OCI-LY7 (cell line): ENCODE results near the gene STON2. TPM values are rescaled to one million over a fixed set of nuclear protein-coding genes. Genes with fewer than 3 reads are reported as not detected.

Source experiments
- BruUV-seq: library from RNA; stranded (reverse); fragments of 400-500 nt; replicated peaks from 2 replicates; lab custom pipeline; 2021; lab: Mats Ljungman, UMichigan
- CTCF ChIA-PET: fragments of 300-600 bp; sonication (Branson Sonifier 250); formaldehyde crosslinking; loops from one replicate; lab custom pipeline; 2022; ENCODE audit warnings: antibody characterized with exemption; ENCODE audit not compliant: unreplicated experiment; lab: Charles Lee
- POLR2A ChIA-PET: fragments of 300-600 bp; sonication (Branson Sonifier 250); formaldehyde crosslinking; loops from one replicate; lab custom pipeline; 2022; ENCODE audit warnings: antibody characterized with exemption; lab: Charles Lee
- DNase-seq: peaks from one replicate; pipeline ENCODE4 v3.0.0-alpha.2; 2015; ENCODE audit warnings: low spot score
- H2AFZ ChIP-seq: fragments of 200-600 bp; sonication (generic), shearing (Covaris generic); 2 replicates; pipeline ENCODE4 v1.6.1; 2014; ENCODE audit warnings: mild to moderate bottlenecking, antibody characterized with exemption, low read length, moderate library complexity
- H3K27ac ChIP-seq: fragments of 200-600 bp; sonication (generic); 2 replicates; pipeline ENCODE4 v1.5.1; 2014; ENCODE audit warnings: mixed run types, low read depth, mild to moderate bottlenecking, moderate library complexity, low read length, inconsistent platforms; ENCODE audit not compliant: poor library complexity, severe bottlenecking
- H3K36me3 ChIP-seq: fragments of 200-600 bp; sonication (generic); 2 replicates; pipeline ENCODE4 v1.6.1; 2014; ENCODE audit warnings: mild to moderate bottlenecking, antibody characterized with exemption, low read length, moderate library complexity, mixed read lengths; ENCODE audit not compliant: insufficient read depth
- H3K4me1 ChIP-seq: fragments of 200-600 bp; sonication (generic); 2 replicates; pipeline ENCODE4 v1.5.1; 2014; ENCODE audit warnings: mild to moderate bottlenecking, low read length; ENCODE audit not compliant: insufficient read depth, poor library complexity, severe bottlenecking
- H3K4me2 ChIP-seq: fragments of 200-600 bp; sonication (generic); 2 replicates; pipeline ENCODE4 v1.6.1; 2014; ENCODE audit warnings: mild to moderate bottlenecking, low read length
- H3K4me3 ChIP-seq: fragments of 200-600 bp; sonication (generic); 2 replicates; pipeline ENCODE4 v1.5.1; 2014; ENCODE audit warnings: mild to moderate bottlenecking, low read depth, low read length; ENCODE audit not compliant: poor library complexity, severe bottlenecking
- H3K79me2 ChIP-seq: fragments of 200-600 bp; sonication (generic); 2 replicates; pipeline ENCODE4 v1.6.1; 2016; ENCODE audit warnings: low read depth, mild to moderate bottlenecking, low read length, moderate library complexity, mixed read lengths; ENCODE audit not compliant: insufficient read depth
- H3K9me2 ChIP-seq: fragments of 200-600 bp; sonication (generic); 2 replicates; pipeline ENCODE4 v1.6.1; 2016; ENCODE audit warnings: mild to moderate bottlenecking, low read length, mixed read lengths; ENCODE audit not compliant: insufficient read depth
- H3K9me3 ChIP-seq: fragments of 200-600 bp; sonication (generic); 2 replicates; pipeline ENCODE4 v1.6.1; 2014; ENCODE audit warnings: mild to moderate bottlenecking, mixed run types, low read length, mixed read lengths
- H4K20me1 ChIP-seq: fragments of 200-600 bp; sonication (generic); 2 replicates; pipeline ENCODE4 v1.6.1; 2014; ENCODE audit warnings: mild to moderate bottlenecking, antibody characterized with exemption, low read length, moderate library complexity, mixed read lengths; ENCODE audit not compliant: insufficient read depth
- CTCF ChIP-seq: fragments of 200-600 bp; sonication (generic); conservative IDR thresholded peaks from 2 replicates; pipeline ENCODE4 v1.5.1; 2014; ENCODE audit warnings: mild to moderate bottlenecking, antibody characterized with exemption, low read length, moderate library complexity, mixed read lengths
- EZH2phosphoT487 ChIP-seq: fragments of 200-600 bp; sonication (generic); IDR thresholded peaks from 2 replicates; pipeline ENCODE4 v1.6.1; 2018; ENCODE audit warnings: low read depth, borderline replicate concordance, mild to moderate bottlenecking, mixed run types, antibody characterized with exemption, low read length, moderate library complexity, mixed read lengths
- intact Hi-C: fragments of 100-400 bp; cut with micrococcal nuclease; formaldehyde crosslinking; loops from one replicate; pipeline ENCODE4 v1.10.0; 2022; ENCODE audit not compliant: unreplicated experiment
- total RNA-seq, 2 experiments: library from RNA; depleted of rRNA in 1 of 2; stranded (reverse); fragments of >200 nt in 1 of 2; shearing (Covaris generic) in 1 of 2; gene quantifications; 2 replicates each; pipeline ENCODE4 v1.2.3, GENCODE V29; 2014 to 2022

The STON2 gene
- total RNA-seq, 2 experiments from 2014 or later, result 0.25 TPM; not detected in 1

DNA sequence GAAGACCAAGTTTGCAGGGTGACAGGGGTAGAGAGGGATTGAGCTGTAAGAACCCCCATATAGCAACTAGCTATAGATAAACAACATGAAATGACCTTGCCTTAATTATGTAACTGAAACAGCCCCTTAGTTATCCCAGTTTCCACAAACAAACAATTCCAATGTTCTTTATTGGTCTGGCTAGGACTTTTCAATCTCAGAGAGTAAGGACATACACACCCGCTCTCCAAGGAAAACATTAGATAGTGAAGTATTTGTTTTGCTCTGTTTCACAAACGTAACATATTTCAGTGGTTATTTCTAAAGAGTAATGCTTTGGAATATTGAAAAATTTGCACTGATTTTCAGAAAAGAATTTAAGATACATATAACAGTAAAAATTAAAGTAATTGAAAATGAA is 127.8 kb downstream of the STON2 start:
- POLR2A ChIA-PET, result no interaction called here

DNA sequence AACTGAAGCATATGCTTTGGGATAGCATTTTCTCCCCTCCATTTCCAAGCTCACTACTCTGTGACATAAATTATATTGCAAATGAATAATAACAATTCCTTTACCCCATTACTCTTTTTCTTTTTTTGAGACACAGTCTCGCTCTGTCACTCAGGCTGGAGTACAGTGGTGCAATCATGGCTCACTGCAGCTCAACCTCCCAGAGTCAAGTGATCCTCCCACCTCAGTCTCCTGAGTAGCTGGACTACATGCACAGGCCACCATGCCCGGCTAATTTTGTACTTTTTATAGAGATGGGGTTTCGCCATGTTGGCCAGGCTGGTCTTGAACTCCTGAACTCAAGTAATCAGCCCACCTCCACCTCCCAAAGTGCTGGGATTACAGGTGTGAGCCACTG is 130.1 kb downstream of the STON2 start:
- no peak for DNase-seq
- Histone ChIP-seq H4K20me1 (no peaks in the 10 kb centered on the region), H3K36me3 (no peaks in the 10 kb centered on the region), H3K9me3 (no peaks in the 10 kb centered on the region), H3K4me2 (no peak overlapping the region), H3K4me3 (no peak overlapping the region), H3K27ac (no peak overlapping the region), H3K79me2 (no peaks in the 10 kb centered on the region), H3K4me1 (peaks cover 26% of the 10 kb centered on the region), H2AFZ (0 out of 2 replicates have a peak overlapping the region, but pooled peaks have one; percentile 2), H3K9me2 (no peaks in the 10 kb centered on the region)
- TF ChIP-seq CTCF (no peak), EZH2phosphoT487 (no peak)
- ChIA-PET CTCF (interaction anchor here (0.6 to 1.6 kb wide), 3 partner anchors 180 to 195 kb away, joined by 3 to 5 read pairs (median 4); no protein-coding TSS in a partner anchor), POLR2A (interaction anchor here (1.1 to 1.2 kb wide), 2 partner anchors 10 to 186 kb away, joined by 3 to 4 read pairs; no protein-coding TSS in a partner anchor)
- BruUV-seq, result no TSS peak
- intact Hi-C loops, result loop anchor here (1.0 kb wide), 2 partner anchors 183 to 194 kb away; no protein-coding TSS in a partner anchor

More for the DNA sequence above, 127.8 kb downstream of the STON2 start:
- Histone ChIP-seq H3K36me3 (no peaks in the 10 kb centered on the region), H3K9me3 (no peaks in the 10 kb centered on the region), H3K79me2 (no peaks in the 10 kb centered on the region), H2AFZ (no peak overlapping the region), H3K27ac (no peak overlapping the region), H3K4me3 (no peak overlapping the region), H3K4me2 (no peak overlapping the region), H3K9me2 (no peaks in the 10 kb centered on the region), H3K4me1 (peaks cover 17% of the 10 kb centered on the region), H4K20me1 (no peaks in the 10 kb centered on the region)
- no TSS peak for BruUV-seq
- TF ChIP-seq CTCF (no peak), EZH2phosphoT487 (no peak)
- DNase-seq, result no peak
- intact Hi-C loops, result no loop called here
- CTCF ChIA-PET, result no interaction called here
